Immature natural killer cell (primary cell): ENCODE data around the gene SOCS7. TPM values are rescaled to one million over a fixed set of nuclear protein-coding genes. Genes with fewer than 3 reads are reported as not detected.

Source experiments
- DNase-seq, 3 donors: peaks; one replicate each; pipeline ENCODE4 v3.0.0; 2022; ENCODE audit warnings: mixed read lengths in 1 of 3
- H3K27ac Mint-ChIP-seq, 6 donors: one replicate each; pipeline ENCODE4 v1.8.0; 2020; ENCODE audit warnings: mixed read lengths in 6 of 6, mild to moderate bottlenecking in 5 of 6, inconsistent platforms in 4 of 6, moderate library complexity in 3 of 6
- H3K27me3 Mint-ChIP-seq, 3 donors: one replicate each; pipeline ENCODE4 v1.8.0; 2020 to 2021; ENCODE audit warnings: low read depth in 3 of 3, mild to moderate bottlenecking in 3 of 3, mixed read lengths in 3 of 3, moderate library complexity in 3 of 3, inconsistent platforms in 1 of 3
- H3K36me3 Mint-ChIP-seq, 3 donors: one replicate each; pipeline ENCODE4 v1.8.0; 2020; ENCODE audit warnings: mixed read lengths in 3 of 3, inconsistent platforms in 2 of 3, mild to moderate bottlenecking in 2 of 3
- H3K4me1 Mint-ChIP-seq, 2 donors: one replicate each; pipeline ENCODE4 v1.8.0; 2020; ENCODE audit warnings: inconsistent platforms in 2 of 2, mild to moderate bottlenecking in 2 of 2, mixed read lengths in 2 of 2, moderate library complexity in 1 of 2
- H3K4me3 Mint-ChIP-seq, 5 donors: one replicate each; pipeline ENCODE4 v1.8.0; 2020; ENCODE audit warnings: mild to moderate bottlenecking in 5 of 5, mixed read lengths in 5 of 5, inconsistent platforms in 3 of 5, moderate library complexity in 3 of 5
- H3K9me3 Mint-ChIP-seq, 6 donors: one replicate each; pipeline ENCODE4 v1.8.0; 2020; ENCODE audit warnings: mild to moderate bottlenecking in 6 of 6, mixed read lengths in 6 of 6, inconsistent platforms in 4 of 6, moderate library complexity in 3 of 6
- polyA plus RNA-seq, 3 donors: library from polyadenylated mRNA; unstranded; fragments of 300-500 nt; fragmentation: Illumina TruSeq; gene quantifications; one replicate each; pipeline ENCODE4 v1.2.3, GENCODE V29; 2021

SOCS7 gene
- polyA plus RNA-seq, 3 donors from 2014 or later: 0.62 to 0.77 (median 0.64) TPM

GRCh38 chr17:38361694-38362465 is 10.2 kb downstream of the SOCS7 start:
- Mint-ChIP-seq H3K9me3 (no peaks in the 10 kb centered on the region), H3K4me3 (no peak overlapping the region), H3K4me1 (peaks cover 0 to 4% of the 10 kb centered on the region in 2 donors), H3K27me3 (no peaks in the 10 kb centered on the region), H3K27ac (no peak overlapping the region), H3K36me3 (peaks cover 0 to 4% (median 0%) of the 10 kb centered on the region in 3 donors)
- no peak for DNase-seq

GRCh38 chr17:38363016-38363415 is 11.4 kb downstream of the SOCS7 start:
- H3K27me3 Mint-ChIP-seq: no peaks in the 10 kb centered on the region
- H3K36me3 Mint-ChIP-seq: peaks cover 3 to 8% (median 5%) of the 10 kb centered on the region in 3 donors
- H3K4me1 Mint-ChIP-seq: peaks cover 0 to 2% of the 10 kb centered on the region in 2 donors
- DNase-seq: no peak
- H3K4me3 Mint-ChIP-seq: no peak overlapping the region
- no peak overlapping the region for H3K27ac Mint-ChIP-seq
- no peaks in the 10 kb centered on the region for H3K9me3 Mint-ChIP-seq

GRCh38 chr17:38364741-38365140 is 13.1 kb downstream of the SOCS7 start:
- H3K4me1 Mint-ChIP-seq: no peaks in the 10 kb centered on the region
- H3K27ac Mint-ChIP-seq: no peak overlapping the region
- peaks cover 6 to 17% (median 10%) of the 10 kb centered on the region in 3 donors for H3K36me3 Mint-ChIP-seq
- DNase-seq: no peak
- H3K4me3 Mint-ChIP-seq: no peak overlapping the region
- no peaks in the 10 kb centered on the region for H3K9me3 Mint-ChIP-seq
- H3K27me3 Mint-ChIP-seq: no peaks in the 10 kb centered on the region

DNA sequence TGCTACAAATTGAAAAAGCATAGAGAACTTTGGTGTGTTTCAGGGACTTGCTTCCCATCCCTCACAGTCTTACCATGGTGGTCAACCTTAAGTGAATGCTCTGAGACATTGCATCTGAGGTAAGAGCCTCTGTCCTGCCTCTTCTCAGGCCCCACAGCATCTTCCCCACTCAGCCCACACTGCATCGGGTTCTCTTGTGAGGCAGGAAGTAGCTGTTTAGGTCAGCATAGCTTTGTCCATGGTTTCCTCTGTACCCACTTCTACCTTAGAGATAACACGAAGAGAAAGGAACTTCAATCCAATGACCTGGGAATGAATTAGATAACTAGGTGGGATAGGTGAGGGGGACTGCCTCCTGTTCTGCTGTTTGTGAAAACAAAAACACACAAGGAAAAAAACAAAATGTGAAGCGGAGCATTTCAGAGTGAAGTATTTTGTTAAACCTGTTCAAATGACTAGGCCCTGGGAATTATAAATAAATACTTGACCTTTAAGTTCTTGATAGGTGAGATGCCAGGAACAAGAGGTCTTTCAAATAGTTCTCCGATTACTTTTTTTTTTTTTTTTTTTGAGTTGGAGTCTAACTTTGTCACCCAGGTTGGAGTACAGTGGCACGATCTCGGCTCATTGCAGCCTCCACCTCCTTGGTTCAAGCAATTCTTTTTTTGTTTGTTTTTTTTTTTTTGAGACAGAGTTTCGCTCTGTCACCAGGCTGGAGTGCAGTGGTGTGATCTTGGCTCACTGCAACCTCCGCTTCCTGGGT is 17.7 kb downstream of the SOCS7 start:
- Mint-ChIP-seq H3K36me3 (peaks cover 22 to 31% (median 24%) of the 10 kb centered on the region in 3 donors), H3K27me3 (no peaks in the 10 kb centered on the region), H3K4me1 (no peaks in the 10 kb centered on the region), H3K27ac (peak overlapping the region in 1 of 6 donors; percentile 30), H3K4me3 (no peak overlapping the region), H3K9me3 (no peaks in the 10 kb centered on the region)
- DNase-seq: no peak

DNA sequence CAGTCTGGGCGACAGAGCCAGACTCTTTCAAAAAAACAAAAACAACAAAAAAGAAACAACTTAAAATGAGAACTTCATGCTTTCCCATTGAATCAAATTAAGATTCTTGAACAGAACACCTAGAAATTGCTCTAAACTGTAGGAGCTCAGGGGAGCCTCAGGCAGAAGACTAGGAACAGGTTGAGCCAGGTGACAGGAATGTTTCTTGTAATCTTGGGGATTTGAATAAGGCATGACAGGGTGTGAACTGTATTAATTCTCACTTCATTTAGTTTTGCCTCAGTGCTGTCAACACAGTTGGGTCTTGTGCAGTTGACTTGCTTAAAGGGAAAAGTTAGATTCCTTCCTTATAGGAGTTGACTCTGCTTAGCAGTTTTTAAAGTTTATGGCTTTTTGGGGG is 27.8 kb downstream of the SOCS7 start:
- H3K27ac Mint-ChIP-seq: peak overlapping the region in 1 of 6 donors; percentile 16
- no peaks in the 10 kb centered on the region for H3K9me3 Mint-ChIP-seq
- DNase-seq: no peak
- no peak overlapping the region for H3K4me3 Mint-ChIP-seq
- H3K36me3 Mint-ChIP-seq: peaks cover 4 to 13% (median 12%) of the 10 kb centered on the region in 3 donors
- H3K4me1 Mint-ChIP-seq: no peaks in the 10 kb centered on the region
- no peaks in the 10 kb centered on the region for H3K27me3 Mint-ChIP-seq

DNA sequence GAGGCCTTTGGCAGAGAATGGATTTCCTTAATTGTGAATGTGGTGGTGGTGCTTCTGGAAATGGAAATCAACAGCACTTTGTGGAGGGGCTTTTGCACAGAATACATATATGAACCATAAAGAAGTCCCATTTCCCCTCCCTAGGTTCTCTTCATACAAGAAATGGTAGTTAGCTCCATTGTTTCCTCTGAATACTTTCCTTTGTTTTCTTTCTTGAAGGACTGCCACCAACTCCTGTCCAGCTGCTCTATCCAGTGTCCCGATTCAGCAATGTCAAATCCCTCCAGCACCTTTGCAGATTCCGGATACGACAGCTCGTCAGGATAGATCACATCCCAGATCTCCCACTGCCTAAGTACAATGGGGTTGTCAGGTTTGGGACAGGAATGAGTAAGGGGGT is 43.4 kb downstream of the SOCS7 start:
- H3K27me3 Mint-ChIP-seq: no peaks in the 10 kb centered on the region
- H3K4me1 Mint-ChIP-seq: peaks cover 4 to 11% of the 10 kb centered on the region in 2 donors
- H3K36me3 Mint-ChIP-seq: peaks cover 17 to 41% (median 22%) of the 10 kb centered on the region in 3 donors
- DNase-seq: no peak
- H3K27ac Mint-ChIP-seq: peak overlapping the region in 1 of 6 donors; percentile 17
- H3K9me3 Mint-ChIP-seq: no peaks in the 10 kb centered on the region
- H3K4me3 Mint-ChIP-seq: no peak overlapping the region

DNA sequence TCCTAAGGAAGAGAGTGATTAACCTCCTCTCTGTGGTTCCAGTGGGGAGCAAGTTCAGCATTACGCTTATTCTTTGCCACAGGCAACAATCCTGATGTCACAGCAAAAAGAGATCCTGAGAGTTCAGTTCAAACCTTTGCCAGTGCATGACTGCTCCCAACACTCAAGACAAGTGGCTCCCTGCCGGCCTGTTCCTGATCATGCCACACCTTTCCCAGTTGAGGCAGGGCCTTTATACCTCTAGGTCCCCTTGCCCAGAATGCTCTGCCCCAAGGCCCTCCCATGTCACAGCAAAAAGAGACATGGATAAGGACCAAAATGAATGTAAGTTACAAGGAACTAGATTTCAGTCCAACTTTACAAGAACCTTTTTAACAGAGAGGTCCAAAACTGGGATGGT is 45.6 kb downstream of the SOCS7 start:
- H3K36me3 Mint-ChIP-seq: peaks cover 21 to 54% (median 22%) of the 10 kb centered on the region in 3 donors
- no peaks in the 10 kb centered on the region for H3K9me3 Mint-ChIP-seq
- no peak overlapping the region for H3K27ac Mint-ChIP-seq
- peaks cover 4 to 11% of the 10 kb centered on the region in 2 donors for H3K4me1 Mint-ChIP-seq
- no peak overlapping the region for H3K4me3 Mint-ChIP-seq
- no peaks in the 10 kb centered on the region for H3K27me3 Mint-ChIP-seq
- no peak for DNase-seq

GRCh38 chr17:38400286-38400685 is 48.6 kb downstream of the SOCS7 start:
- no peak for DNase-seq
- Mint-ChIP-seq H3K36me3 (peaks cover 21 to 52% (median 21%) of the 10 kb centered on the region in 3 donors), H3K9me3 (no peaks in the 10 kb centered on the region)

GRCh38 chr17:38401459-38401858 is 49.8 kb downstream of the SOCS7 start:
- DNase-seq: no peak
- Mint-ChIP-seq H3K27me3 (no peaks in the 10 kb centered on the region), H3K27ac (no peak overlapping the region), H3K9me3 (no peaks in the 10 kb centered on the region), H3K36me3 (peaks cover 14 to 40% (median 15%) of the 10 kb centered on the region in 3 donors), H3K4me1 (no peaks in the 10 kb centered on the region), H3K4me3 (no peak overlapping the region)

More at GRCh38 chr17:38400286-38400685, 48.6 kb downstream of the SOCS7 start:
- Mint-ChIP-seq H3K27ac (no peak overlapping the region), H3K4me1 (peaks cover 3 to 7% of the 10 kb centered on the region in 2 donors), H3K27me3 (no peaks in the 10 kb centered on the region), H3K4me3 (no peak overlapping the region)

- H3K4me3 Mint-ChIP-seq: no peak overlapping the region
- no peak for DNase-seq
- H3K9me3 Mint-ChIP-seq: no peaks in the 10 kb centered on the region
- peaks cover under 1 to 29% (median 11%) of the 10 kb centered on the region in 3 donors for H3K36me3 Mint-ChIP-seq
- no peak overlapping the region for H3K27ac Mint-ChIP-seq
- H3K4me1 Mint-ChIP-seq: no peaks in the 10 kb centered on the region
- no peaks in the 10 kb centered on the region for H3K27me3 Mint-ChIP-seq
Observed at GRCh38 chr17:38402897-38403296, 51.3 kb downstream of the SOCS7 start.

- no peaks in the 10 kb centered on the region for H3K9me3 Mint-ChIP-seq
- no peaks in the 10 kb centered on the region for H3K4me1 Mint-ChIP-seq
- no peak overlapping the region for H3K27ac Mint-ChIP-seq
- no peak for DNase-seq
- H3K36me3 Mint-ChIP-seq: peaks cover 0 to 25% (median 9%) of the 10 kb centered on the region in 3 donors
- no peaks in the 10 kb centered on the region for H3K27me3 Mint-ChIP-seq
- H3K4me3 Mint-ChIP-seq: no peak overlapping the region
Observed at GRCh38 chr17:38403491-38403890, 51.8 kb downstream of the SOCS7 start.

DNA sequence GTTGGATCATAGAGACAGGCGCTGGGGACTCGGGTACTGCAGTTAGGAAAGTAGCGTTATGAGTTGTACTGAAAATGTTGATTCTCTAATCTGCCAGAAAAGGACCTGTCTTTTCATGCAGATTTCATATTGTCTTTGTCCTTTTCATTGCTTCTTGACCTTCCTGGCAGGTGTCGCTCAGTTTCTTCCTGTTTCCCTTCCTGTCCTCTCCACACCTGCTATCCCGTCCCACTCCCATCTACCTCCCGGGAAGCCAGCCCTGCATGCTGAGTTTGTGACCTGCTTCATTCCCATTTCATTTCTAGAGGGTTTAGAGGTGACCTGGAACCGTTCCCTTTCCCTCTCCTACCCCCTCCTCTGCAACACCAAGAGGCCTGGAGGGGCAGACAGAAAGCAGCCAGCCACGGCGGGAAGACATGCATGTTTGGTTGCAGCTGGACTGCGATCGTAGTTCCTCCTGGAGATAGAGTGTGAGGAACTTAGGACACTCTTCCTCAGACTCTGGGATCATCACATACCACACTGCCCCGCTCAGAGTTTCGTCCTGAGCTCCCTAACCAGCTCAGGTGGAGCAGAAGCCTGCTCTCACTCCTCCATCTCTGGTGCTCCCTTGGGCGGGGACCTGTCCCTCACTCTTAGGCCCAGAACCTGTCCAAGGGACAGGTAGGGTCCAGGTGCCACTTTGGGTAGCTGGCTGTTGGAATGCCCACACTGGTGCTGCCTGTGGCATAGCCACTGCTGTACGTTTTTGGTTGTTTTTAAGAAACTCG is 52.7 kb downstream of the SOCS7 start:
- peaks cover 0 to 19% (median 5%) of the 10 kb centered on the region in 3 donors for H3K36me3 Mint-ChIP-seq
- H3K4me3 Mint-ChIP-seq: no peak overlapping the region
- H3K27ac Mint-ChIP-seq: no peak overlapping the region
- DNase-seq: no peak
- H3K9me3 Mint-ChIP-seq: no peaks in the 10 kb centered on the region
- no peaks in the 10 kb centered on the region for H3K27me3 Mint-ChIP-seq
- no peaks in the 10 kb centered on the region for H3K4me1 Mint-ChIP-seq

GRCh38 chr17:38405654-38406053 is 54.0 kb downstream of the SOCS7 start:
- no peaks in the 10 kb centered on the region for H3K4me1 Mint-ChIP-seq

More at GRCh38 chr17:38405654-38406053, 54.0 kb downstream of the SOCS7 start:
- peaks cover 0 to 8% (median 5%) of the 10 kb centered on the region in 3 donors for H3K36me3 Mint-ChIP-seq
- no peaks in the 10 kb centered on the region for H3K27me3 Mint-ChIP-seq
- no peak overlapping the region for H3K4me3 Mint-ChIP-seq
- no peak overlapping the region for H3K27ac Mint-ChIP-seq
- no peak for DNase-seq
- H3K9me3 Mint-ChIP-seq: no peaks in the 10 kb centered on the region
